Sigmoid colon (tissue), 4 donors: ENCODE results near the gene DNTTIP2.

Experiments used
- EP300 ChIP-seq, 4 donors: sonication (generic); formaldehyde crosslinking; IDR thresholded peaks; one replicate each; pipeline ENCODE4 v1.6.1; 2017; ENCODE audit warnings: antibody characterized with exemption in 4 of 4
- POLR2A ChIP-seq, 2 donors: fragments of 450-650 bp; IDR thresholded peaks; one replicate each; pipeline ENCODE4 v1.6.1; 2016; ENCODE audit warnings: antibody characterized with exemption in 2 of 2, mild to moderate bottlenecking in 2 of 2, moderate library complexity in 2 of 2
- TF ChIP-seq, protein P1 (sequence below), 4 experiments: fragments of 450-650 bp in 3 of 4; fragments of 200-600 bp in 1 of 4; IDR thresholded peaks; one replicate each; pipeline ENCODE4 v1.5.1; 2016 to 2019; ENCODE audit warnings: antibody characterized with exemption in 4 of 4, mild to moderate bottlenecking in 3 of 4, moderate library complexity in 2 of 4

DNA sequence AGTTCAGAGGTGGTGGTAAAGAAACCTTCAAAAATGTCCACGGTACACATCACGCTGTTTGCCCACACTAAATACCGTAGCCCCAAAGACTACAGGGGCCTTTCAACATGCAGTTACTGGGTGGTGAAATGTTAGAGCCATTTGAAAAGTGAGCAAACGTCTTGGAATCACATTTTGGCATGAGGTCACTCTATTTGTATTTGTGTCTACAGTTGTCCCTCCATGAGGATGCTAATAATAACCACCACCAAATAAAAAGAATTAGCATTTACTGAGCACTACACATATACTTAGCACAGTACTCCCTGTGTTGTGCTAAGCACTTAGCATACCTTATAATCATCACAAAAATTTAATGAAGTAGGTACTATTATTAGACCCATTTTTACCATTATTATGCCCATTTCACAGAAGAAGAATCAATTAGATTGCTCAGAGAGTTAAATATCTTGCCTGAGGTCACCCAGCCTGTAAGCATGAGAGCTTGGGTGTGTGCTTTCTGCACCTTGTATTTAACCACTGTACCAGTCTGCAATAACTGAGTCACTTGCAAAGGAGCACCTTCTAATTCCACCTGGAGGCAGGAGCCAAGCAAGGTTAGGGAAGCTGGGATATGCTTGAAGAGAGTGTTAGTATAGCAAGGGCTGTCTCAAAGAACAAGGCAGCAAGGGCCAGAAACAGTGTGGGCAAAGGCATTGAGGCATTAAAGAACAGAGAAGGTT, 57.4 kb downstream of the DNTTIP2 start:
- TF ChIP-seq, protein P1, sequence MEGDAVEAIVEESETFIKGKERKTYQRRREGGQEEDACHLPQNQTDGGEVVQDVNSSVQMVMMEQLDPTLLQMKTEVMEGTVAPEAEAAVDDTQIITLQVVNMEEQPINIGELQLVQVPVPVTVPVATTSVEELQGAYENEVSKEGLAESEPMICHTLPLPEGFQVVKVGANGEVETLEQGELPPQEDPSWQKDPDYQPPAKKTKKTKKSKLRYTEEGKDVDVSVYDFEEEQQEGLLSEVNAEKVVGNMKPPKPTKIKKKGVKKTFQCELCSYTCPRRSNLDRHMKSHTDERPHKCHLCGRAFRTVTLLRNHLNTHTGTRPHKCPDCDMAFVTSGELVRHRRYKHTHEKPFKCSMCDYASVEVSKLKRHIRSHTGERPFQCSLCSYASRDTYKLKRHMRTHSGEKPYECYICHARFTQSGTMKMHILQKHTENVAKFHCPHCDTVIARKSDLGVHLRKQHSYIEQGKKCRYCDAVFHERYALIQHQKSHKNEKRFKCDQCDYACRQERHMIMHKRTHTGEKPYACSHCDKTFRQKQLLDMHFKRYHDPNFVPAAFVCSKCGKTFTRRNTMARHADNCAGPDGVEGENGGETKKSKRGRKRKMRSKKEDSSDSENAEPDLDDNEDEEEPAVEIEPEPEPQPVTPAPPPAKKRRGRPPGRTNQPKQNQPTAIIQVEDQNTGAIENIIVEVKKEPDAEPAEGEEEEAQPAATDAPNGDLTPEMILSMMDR (IDR thresholded peaks at IDR 0.05), result no peak
- TF ChIP-seq EP300 (IDR thresholded peaks at IDR 0.05), result no peak
- TF ChIP-seq POLR2A (IDR thresholded peaks at IDR 0.05), result no peak
